Heart left ventricle (tissue), 13 donors: Measurements from ENCODE around the gene SUSD4.

ENCODE experiments used
- CTCF ChIP-seq, 12 donors: fragments of 200-600 bp; sonication (generic) in 4 of 12; IDR thresholded peaks; one replicate each; pipeline versions ENCODE4 v1.5.0 to v1.8.0; 2018 to 2022; ENCODE audit warnings: antibody characterized with exemption in 12 of 12, mild to moderate bottlenecking in 5 of 12
- POLR2A ChIP-seq, 2 donors: fragments of 450-650 bp; IDR thresholded peaks; one replicate each; pipeline ENCODE4 v1.6.1; 2017; ENCODE audit warnings: antibody characterized with exemption in 2 of 2, mild to moderate bottlenecking in 2 of 2, moderate library complexity in 2 of 2
- donor health status: ischemic (EF 13 %, LVEDD 7.1; RV severe dilation, severe dysfunction).
- donor health status: DM: no; HTN: yes; CAD: no.
- donor health status: DM: no; HTN: no; CAD: no.
- donor health status: ischemic (EF 25% LVEDD 6.9; RV normal size, moderate dysfunction).
- donor health status: ischemic (EF 25% LVEDD 5.7; RV mildly dilated, moderate dysfunction).
- donor health status: ischemic (EF 35%, LVEDD 5.7; RV mildly dilated, moderate dysfunction).
- donor health status: nonischemic (EF 11% LVEDD 7.7; RV severe dilation, severe dysfunction).
- donor health status: DM: yes; HTN: yes; CAD: no.
- donor health status: PGD.
- donor health status: ischemic (EF 29% LVEDD 5.4; RV normal size, mild dysfunction).
- donor health status: nonischemic (EF 23%, LVEDD 6.1; RV moderate dilation, normal function).

- no peak for TF ChIP-seq CTCF (IDR thresholded peaks at IDR 0.05)
- no peak for TF ChIP-seq POLR2A (IDR thresholded peaks at IDR 0.05)
Observed at GRCh38 chr1:223323491-223324484, 40.2 kb downstream of the SUSD4 start.
